Measurements from ENCODE around the gene TKTL1.

TKTL1 gene

GRCh38 chrX:154348646-154349358, 53.2 kb downstream of the TKTL1 start:
- DNase-seq (ENCODE audit: low read depth) = no peak
- Histone ChIP-seq H3K36me3 (ENCODE audit: control insufficient read depth, insufficient read depth, low read length, severe bottlenecking) (peaks cover 55% of the 10 kb centered on the region), H3K4me3 (ENCODE audit: low read length) (no peak overlapping the region), H3K9ac (ENCODE audit: low read length) (no peak overlapping the region), H3K4me1 (ENCODE audit: control insufficient read depth, insufficient read depth, low read length) (no peaks in the 10 kb centered on the region), H3K27me3 (replicated peaks; ENCODE audit: control insufficient read depth, insufficient read depth, low read length) (no peaks in the 10 kb centered on the region), H3K9me3 (ENCODE audit: control insufficient read depth, low read length) (no peaks in the 10 kb centered on the region)

GRCh38 chrX:154349359-154349935, 53.9 kb downstream of the TKTL1 start:
- Histone ChIP-seq H3K4me1 (ENCODE audit: control insufficient read depth, insufficient read depth, low read length) (no peaks in the 10 kb centered on the region), H3K27me3 (replicated peaks; ENCODE audit: control insufficient read depth, insufficient read depth, low read length) (no peaks in the 10 kb centered on the region), H3K9me3 (ENCODE audit: control insufficient read depth, low read length) (no peaks in the 10 kb centered on the region), H3K9ac (ENCODE audit: low read length) (no peak overlapping the region), H3K36me3 (ENCODE audit: control insufficient read depth, insufficient read depth, low read length, severe bottlenecking) (peaks cover 61% of the 10 kb centered on the region), H3K4me3 (ENCODE audit: low read length) (no peak overlapping the region)
- no peak for DNase-seq (ENCODE audit: low read depth)

GRCh38 chrX:154349979-154350378, 54.4 kb downstream of the TKTL1 start:
- H3K4me3 ChIP-seq (ENCODE audit: low read length) = no peak overlapping the region
- H3K27me3 ChIP-seq (replicated peaks; ENCODE audit: control insufficient read depth, insufficient read depth, low read length) = no peaks in the 10 kb centered on the region
- no peaks in the 10 kb centered on the region for H3K4me1 ChIP-seq (ENCODE audit: control insufficient read depth, insufficient read depth, low read length)
- DNase-seq (ENCODE audit: low read depth) = no peak
- H3K36me3 ChIP-seq (ENCODE audit: control insufficient read depth, insufficient read depth, low read length, severe bottlenecking) = peaks cover 67% of the 10 kb centered on the region
- no peaks in the 10 kb centered on the region for H3K9me3 ChIP-seq (ENCODE audit: control insufficient read depth, low read length)
- no peak overlapping the region for H3K9ac ChIP-seq (ENCODE audit: low read length)

- Histone ChIP-seq H3K9ac (ENCODE audit: low read length) (no peak overlapping the region), H3K27me3 (replicated peaks; ENCODE audit: control insufficient read depth, insufficient read depth, low read length) (no peaks in the 10 kb centered on the region), H3K9me3 (ENCODE audit: control insufficient read depth, low read length) (no peaks in the 10 kb centered on the region), H3K4me1 (ENCODE audit: control insufficient read depth, insufficient read depth, low read length) (no peaks in the 10 kb centered on the region), H3K36me3 (ENCODE audit: control insufficient read depth, insufficient read depth, low read length, severe bottlenecking) (peaks cover 70% of the 10 kb centered on the region), H3K4me3 (ENCODE audit: low read length) (no peak overlapping the region)
- no peak for DNase-seq (ENCODE audit: low read depth)
Measured at GRCh38 chrX:154350429-154351182, 55.0 kb downstream of the TKTL1 start.

- H3K9ac ChIP-seq (ENCODE audit: low read length) = no peak overlapping the region
- no peaks in the 10 kb centered on the region for H3K4me1 ChIP-seq (ENCODE audit: control insufficient read depth, insufficient read depth, low read length)
- no peaks in the 10 kb centered on the region for H3K9me3 ChIP-seq (ENCODE audit: control insufficient read depth, low read length)
- no peak overlapping the region for H3K4me3 ChIP-seq (ENCODE audit: low read length)
- H3K36me3 ChIP-seq (ENCODE audit: control insufficient read depth, insufficient read depth, low read length, severe bottlenecking) = peaks cover 72% of the 10 kb centered on the region
- H3K27me3 ChIP-seq (replicated peaks; ENCODE audit: control insufficient read depth, insufficient read depth, low read length) = no peaks in the 10 kb centered on the region
- no peak for DNase-seq (ENCODE audit: low read depth)
Measured at GRCh38 chrX:154351183-154352011, 55.8 kb downstream of the TKTL1 start.

GRCh38 chrX:154352012-154352401, 56.4 kb downstream of the TKTL1 start:
- no peaks in the 10 kb centered on the region for H3K9me3 ChIP-seq (ENCODE audit: control insufficient read depth, low read length)
- no peaks in the 10 kb centered on the region for H3K4me1 ChIP-seq (ENCODE audit: control insufficient read depth, insufficient read depth, low read length)
- H3K9ac ChIP-seq (ENCODE audit: low read length) = no peak overlapping the region
- H3K36me3 ChIP-seq (ENCODE audit: control insufficient read depth, insufficient read depth, low read length, severe bottlenecking) = peaks cover 78% of the 10 kb centered on the region
- H3K4me3 ChIP-seq (ENCODE audit: low read length) = no peak overlapping the region
- H3K27me3 ChIP-seq (replicated peaks; ENCODE audit: control insufficient read depth, insufficient read depth, low read length) = no peaks in the 10 kb centered on the region
- DNase-seq (ENCODE audit: low read depth) = no peak

- H3K4me1 ChIP-seq (ENCODE audit: control insufficient read depth, insufficient read depth, low read length) = no peaks in the 10 kb centered on the region
- H3K27me3 ChIP-seq (replicated peaks; ENCODE audit: control insufficient read depth, insufficient read depth, low read length) = no peaks in the 10 kb centered on the region
- H3K9me3 ChIP-seq (ENCODE audit: control insufficient read depth, low read length) = no peaks in the 10 kb centered on the region
- peaks cover 83% of the 10 kb centered on the region for H3K36me3 ChIP-seq (ENCODE audit: control insufficient read depth, insufficient read depth, low read length, severe bottlenecking)
- H3K4me3 ChIP-seq (ENCODE audit: low read length) = no peak overlapping the region
- DNase-seq (ENCODE audit: low read depth) = no peak
- H3K9ac ChIP-seq (ENCODE audit: low read length) = no peak overlapping the region
Measured at GRCh38 chrX:154352466-154352865, 56.9 kb downstream of the TKTL1 start.

- peaks cover 89% of the 10 kb centered on the region for H3K36me3 ChIP-seq (ENCODE audit: control insufficient read depth, insufficient read depth, low read length, severe bottlenecking)
Measured at GRCh38 chrX:154353172-154353843, 57.7 kb downstream of the TKTL1 start.

GRCh38 chrX:154354013-154354412, 58.4 kb downstream of the TKTL1 start:
- H3K9ac ChIP-seq (ENCODE audit: low read length) = no peak overlapping the region
- H3K9me3 ChIP-seq (ENCODE audit: control insufficient read depth, low read length) = no peaks in the 10 kb centered on the region
- no peaks in the 10 kb centered on the region for H3K27me3 ChIP-seq (replicated peaks; ENCODE audit: control insufficient read depth, insufficient read depth, low read length)
- peaks cover 89% of the 10 kb centered on the region for H3K36me3 ChIP-seq (ENCODE audit: control insufficient read depth, insufficient read depth, low read length, severe bottlenecking)
- H3K4me1 ChIP-seq (ENCODE audit: control insufficient read depth, insufficient read depth, low read length) = no peaks in the 10 kb centered on the region
- H3K4me3 ChIP-seq (ENCODE audit: low read length) = no peak overlapping the region
- DNase-seq (ENCODE audit: low read depth) = no peak

More at GRCh38 chrX:154353172-154353843, 57.7 kb downstream of the TKTL1 start:
- no peak for DNase-seq (ENCODE audit: low read depth)
- Histone ChIP-seq H3K9ac (ENCODE audit: low read length) (no peak overlapping the region), H3K27me3 (replicated peaks; ENCODE audit: control insufficient read depth, insufficient read depth, low read length) (no peaks in the 10 kb centered on the region), H3K4me3 (ENCODE audit: low read length) (no peak overlapping the region), H3K4me1 (ENCODE audit: control insufficient read depth, insufficient read depth, low read length) (no peaks in the 10 kb centered on the region), H3K9me3 (ENCODE audit: control insufficient read depth, low read length) (no peaks in the 10 kb centered on the region)

- Histone ChIP-seq H3K4me1 (ENCODE audit: control insufficient read depth, insufficient read depth, low read length) (no peaks in the 10 kb centered on the region), H3K27me3 (replicated peaks; ENCODE audit: control insufficient read depth, insufficient read depth, low read length) (no peaks in the 10 kb centered on the region), H3K36me3 (ENCODE audit: control insufficient read depth, insufficient read depth, low read length, severe bottlenecking) (peaks cover 90% of the 10 kb centered on the region), H3K9me3 (ENCODE audit: control insufficient read depth, low read length) (no peaks in the 10 kb centered on the region), H3K9ac (ENCODE audit: low read length) (no peak overlapping the region), H3K4me3 (ENCODE audit: low read length) (no peak overlapping the region)
- DNase-seq (ENCODE audit: low read depth) = no peak
Measured at GRCh38 chrX:154354516-154354915, 58.9 kb downstream of the TKTL1 start.
